AG08396 (cell line): ENCODE data around the gene ANKRD63.

Source experiments
- DNase-seq: peaks from one replicate; pipeline ENCODE4 v3.0.0; 2012; ENCODE audit warnings: low spot score, mixed read lengths

The ANKRD63 gene

DNA sequence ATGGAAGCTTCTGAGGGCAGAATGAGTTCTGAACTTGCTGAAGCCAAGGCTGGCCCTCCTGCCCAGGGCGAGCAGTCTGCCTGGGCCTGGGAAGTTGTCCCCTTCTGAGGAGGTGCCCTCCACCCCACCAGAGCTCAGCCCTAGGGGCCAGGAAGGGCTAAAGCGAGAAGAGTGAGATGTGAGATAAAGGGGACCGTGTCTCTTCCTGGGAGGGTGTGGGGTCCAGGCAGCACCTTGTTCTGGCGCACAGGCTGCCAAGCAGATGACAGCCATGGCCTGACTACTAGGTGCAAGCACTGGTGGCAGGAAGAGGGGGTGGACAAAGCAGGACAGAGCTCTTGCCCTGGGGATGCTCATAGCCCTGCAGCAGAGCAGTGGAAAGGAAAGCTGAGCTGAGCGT is 40.3 kb downstream of the ANKRD63 start:
- DNase-seq: no peak

DNA sequence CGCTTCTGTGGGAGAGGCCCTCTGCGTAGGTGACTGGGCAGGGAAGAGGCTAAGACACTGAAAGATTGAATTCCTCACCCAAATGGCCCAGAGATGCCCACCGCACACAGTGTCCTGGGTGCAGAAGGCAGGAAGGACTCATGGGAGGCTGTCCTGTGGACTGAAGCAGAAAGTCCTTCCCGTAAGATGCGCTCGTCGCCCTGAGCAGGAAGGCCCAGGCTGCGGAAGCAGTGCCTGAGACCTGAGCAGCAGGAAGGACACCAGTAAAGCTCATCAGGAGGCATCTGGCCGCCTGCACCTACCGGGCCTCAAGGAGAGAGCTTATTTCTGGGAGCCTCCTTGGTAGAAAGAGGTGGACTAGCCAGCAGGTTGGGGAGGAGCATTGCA is 40.7 kb downstream of the ANKRD63 start:
- no peak for DNase-seq

DNA sequence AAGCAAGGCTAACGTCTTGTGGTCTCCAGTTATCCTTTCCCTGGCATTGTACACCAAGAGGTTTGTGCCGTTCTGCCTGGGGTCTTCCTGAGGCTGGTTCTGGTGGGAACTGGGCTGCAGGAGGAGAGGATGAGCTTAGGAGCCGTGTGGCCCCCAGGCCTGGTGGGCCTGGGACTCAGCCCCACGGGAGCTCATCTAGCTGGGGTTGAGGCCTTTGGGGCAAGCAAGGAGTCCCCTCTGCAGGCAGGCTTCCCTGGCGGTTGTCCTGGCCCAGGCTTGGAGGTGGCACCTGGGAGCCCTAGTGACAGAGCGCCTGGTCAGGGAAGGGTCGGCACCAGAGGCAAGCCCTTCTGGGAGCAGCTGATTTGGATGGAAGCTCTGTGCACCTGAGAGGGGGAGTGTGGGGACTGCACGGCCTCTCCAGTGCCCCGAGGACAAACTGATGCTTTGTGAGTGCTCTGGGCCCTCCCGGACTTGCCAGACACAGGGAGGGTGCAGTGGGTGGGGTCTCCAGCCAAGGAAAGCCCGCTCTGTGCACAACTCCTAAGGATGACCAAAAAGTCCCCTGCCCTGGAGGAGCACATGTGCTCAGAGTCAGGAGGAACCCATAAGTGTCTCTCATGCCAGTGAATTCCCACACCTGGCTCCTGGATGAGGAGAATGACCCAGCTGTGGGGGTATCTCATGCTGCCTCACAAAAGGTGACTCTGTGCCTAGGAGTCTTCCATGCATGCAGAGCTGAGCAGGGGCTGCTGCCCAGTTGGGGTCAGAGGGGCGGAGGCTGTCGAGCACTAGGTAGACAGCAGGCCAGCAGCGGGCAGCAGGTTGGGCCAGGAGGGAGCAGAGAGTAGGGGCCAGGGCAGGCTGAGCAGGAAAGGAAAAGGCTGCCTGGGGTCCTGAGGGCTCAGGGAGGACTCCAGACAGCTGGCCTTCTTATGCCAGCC is 41.3 kb downstream of the ANKRD63 start:
- no peak for DNase-seq

DNA sequence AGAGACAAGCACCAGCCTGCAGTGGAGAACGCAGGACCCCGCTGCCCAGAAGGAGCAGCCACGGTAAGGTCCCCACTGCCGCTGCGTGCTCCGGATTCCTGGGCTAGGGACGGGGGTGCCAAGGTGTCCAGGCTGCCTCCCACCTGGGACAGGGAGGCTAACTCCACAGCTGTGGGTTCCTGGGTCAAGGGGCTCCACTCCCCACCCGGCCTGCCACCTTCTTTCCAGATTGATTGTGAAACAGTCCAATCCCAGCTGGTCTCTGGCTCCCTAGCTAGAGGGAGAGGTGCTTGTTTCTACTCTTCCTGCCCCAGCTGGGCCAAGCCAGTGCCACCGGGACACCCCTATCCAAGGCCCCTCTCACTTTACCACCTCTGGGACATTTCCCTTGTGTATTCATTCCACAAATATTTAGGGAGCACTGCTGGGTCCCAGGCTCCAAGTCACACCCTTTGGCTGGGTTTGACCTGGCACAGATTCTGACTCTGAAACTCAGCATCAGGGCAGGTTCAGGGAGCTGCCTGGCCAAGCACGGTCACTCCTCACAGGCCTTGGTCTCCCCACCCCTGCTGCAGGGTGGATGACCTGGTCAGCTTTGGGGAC is 42.1 kb downstream of the ANKRD63 start:
- DNase-seq: no peak

DNA sequence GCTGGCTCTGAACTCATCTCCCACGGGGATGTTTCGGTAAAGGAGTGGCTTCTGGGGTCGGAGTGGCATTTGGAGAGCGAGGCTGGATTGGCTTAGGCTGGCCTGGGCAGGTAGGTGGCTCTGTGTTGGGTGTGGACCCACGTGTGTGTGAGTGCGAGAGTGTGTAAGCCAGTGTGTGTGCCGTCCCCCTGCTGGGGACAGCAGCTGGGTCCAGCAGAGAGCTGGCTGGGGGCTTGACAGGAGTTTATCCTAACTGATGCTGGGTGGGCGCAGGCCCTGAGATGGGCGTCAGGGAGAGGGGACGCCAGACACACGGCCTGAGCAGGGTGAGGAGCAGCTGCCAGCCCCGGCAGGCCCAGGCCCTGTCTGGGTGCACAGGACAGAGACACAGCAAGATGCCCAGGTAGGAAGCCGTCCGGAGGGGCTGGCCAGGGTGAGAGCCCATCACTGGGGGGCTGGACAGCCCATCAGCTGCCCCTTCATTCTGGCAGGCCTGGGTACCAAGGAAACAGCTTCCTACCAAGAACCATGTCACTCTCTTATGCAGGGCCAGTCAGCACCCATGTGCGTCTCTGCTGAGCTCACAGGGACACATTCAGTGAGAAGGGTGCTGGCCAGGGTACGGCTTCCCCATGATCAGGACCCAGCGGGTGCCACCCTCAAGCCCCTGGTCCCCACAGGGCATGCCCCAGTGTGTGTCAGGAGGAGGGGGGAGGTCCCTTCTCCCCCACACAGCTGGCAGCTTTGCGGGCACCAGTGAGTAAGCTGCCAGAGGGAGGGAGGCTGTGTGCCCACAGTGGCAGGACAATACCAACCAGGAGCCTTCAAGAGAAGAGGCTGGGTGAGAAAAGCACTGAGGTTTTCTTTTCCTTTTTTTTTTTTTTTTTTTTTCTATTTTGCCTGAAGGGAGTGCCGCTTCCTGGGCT is 42.9 kb downstream of the ANKRD63 start:
- no peak for DNase-seq

DNA sequence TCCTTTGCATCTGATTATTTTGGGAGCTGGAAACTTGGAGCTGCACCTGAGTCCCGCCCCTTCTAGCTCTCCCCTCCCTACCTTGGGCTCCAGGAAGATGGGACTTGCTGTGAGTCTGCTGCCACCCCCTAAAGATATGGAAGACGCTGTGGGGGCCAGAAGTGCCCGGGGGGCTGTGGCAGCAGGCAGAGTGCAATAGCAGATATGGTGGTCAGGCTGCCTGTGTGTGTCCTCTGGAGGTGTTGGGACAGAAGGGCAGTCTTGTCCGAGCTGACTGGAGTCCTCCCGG is 43.5 kb downstream of the ANKRD63 start:
- no peak for DNase-seq

DNA sequence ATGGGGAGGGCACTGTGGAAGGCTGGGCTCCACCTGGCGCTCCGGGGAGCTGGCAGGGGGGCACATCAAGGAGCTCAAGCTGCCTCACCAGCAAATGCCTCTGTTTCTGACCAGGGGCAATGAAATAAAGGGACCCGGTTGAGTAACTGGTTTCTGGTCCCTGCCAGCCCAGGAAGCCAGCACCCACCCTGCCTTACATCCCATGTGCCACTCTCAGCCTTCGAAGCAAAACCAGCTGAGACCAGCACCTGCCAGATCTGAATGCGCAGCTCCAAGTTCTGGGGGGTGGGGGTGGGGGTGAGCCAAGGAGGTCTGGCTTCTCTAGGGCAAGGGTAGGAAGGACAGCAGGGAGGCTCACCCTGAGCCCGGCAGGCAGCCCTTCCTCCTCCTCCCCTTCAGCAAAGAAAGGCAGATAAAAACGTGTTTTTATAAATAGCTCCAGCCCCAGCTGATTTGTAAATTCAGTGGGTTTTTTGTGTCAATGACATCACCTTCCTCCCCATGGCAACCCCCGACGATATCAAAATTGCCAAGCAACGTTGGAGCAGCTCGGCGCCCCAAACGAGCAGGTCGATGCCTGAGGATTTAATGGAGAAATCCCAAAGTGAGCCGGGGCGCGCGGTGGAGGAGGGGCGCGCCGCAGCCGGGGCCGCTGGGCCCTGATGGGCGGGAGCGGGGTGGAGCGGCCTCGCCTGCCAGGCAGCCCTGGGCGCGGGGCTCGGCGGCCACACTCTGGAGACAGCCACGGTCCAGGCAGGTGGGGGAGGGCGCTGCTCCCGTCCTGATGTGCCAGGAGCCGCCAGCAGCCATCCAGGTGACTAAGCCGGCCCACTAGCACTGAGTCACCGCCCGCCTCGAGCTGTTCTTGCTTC is 44.1 kb downstream of the ANKRD63 start, which contains the start of gene PAK6:
TSS of gene PAK6 (plus strand) at position 532 of the 872 bp plus-strand sequence. CDS start 25,723 bp downstream, outside the sequence.
- peak; percentile 85 for DNase-seq

DNA sequence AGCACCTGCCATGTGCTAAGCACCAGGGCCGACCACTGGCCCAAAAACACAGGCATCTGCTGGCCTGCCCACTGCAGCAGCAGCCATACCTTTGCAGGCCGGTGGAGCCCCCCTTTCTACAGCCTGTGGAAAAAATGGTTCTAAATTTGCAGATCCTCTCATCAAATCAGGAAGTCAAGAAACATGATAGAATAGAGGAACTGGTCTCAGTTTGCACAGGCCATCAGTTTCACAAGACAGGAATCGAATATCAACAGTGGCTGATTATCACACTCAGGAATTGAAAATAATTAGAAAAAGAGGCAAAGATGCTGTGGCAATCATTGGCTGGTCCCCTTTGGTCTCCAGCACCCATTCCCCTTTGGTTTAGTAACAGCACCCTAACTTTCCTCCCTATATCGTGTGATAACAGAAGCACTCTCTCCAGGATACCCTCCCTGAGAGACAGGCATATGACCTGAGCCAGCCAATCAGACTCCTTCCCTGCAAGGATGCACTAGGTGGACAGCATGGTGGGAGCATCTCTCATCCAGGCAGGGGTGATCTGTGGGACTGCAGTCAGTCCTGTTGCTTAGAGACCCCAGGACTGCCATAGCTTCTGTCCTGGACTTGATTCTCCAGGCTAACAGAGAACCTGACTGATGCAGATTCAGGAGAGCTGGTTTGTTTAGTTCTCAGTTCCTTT is 47.5 kb downstream of the ANKRD63 start:
- no peak for DNase-seq

DNA sequence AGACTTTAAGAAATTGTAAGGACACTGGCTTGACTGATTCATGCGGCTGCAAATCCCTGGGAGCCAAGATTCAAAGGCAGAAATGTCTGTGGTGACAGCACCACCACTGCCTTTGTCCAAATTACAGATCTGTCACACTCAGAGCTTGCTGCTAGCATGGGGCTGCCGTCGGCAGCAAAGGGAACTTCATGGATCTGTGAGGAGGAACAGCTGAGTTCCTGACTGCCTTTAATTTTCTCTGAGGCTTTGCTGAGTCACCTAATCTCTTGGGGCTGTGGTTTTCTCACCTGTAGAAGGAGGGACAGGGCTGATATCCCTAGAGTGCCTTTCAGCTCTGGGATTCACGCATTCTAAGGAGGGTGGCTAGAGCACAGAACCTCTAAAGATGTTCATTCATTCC is 48.1 kb downstream of the ANKRD63 start:
- DNase-seq: no peak

DNA sequence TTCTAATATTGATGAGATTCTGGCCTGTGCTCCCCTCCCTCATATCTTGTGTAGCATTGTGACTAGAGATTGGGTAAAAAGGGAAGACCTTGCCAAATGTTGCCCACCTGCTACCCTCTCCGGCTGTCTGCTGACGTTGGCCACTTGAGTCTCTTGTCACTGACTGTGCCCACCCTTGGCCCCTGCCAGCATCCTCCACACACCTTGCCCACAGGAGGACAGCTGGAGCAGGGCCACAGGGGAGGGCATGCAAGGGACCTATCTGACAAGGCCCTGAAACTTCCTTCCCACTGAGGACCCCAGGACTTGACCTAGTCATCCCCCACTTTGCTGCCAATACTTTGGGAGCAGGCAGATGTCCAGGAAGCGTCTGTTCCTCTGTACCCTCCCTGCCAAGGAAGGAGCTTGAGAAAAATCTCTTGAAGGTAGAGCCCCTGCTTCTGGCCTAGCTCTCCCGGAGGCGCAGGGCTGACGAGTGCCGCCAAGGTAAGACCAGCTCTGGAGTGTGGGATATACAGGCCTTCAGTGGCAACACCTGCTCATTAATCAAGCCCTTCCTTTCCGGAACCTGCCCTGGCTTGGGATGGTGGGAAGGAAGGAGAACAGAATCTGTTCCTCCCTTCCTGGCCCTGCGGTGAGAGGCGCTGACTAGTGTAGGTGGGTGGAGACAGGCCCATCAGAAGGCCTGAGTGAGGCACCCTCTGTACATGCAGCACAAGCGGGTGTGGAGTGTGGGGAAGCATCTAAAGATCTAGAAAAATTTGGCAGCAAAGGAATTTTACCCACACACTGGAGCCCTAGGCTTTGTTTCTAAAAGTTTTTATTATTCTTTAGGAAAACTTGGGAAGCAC is 48.9 kb downstream of the ANKRD63 start:
- no peak for DNase-seq

DNA sequence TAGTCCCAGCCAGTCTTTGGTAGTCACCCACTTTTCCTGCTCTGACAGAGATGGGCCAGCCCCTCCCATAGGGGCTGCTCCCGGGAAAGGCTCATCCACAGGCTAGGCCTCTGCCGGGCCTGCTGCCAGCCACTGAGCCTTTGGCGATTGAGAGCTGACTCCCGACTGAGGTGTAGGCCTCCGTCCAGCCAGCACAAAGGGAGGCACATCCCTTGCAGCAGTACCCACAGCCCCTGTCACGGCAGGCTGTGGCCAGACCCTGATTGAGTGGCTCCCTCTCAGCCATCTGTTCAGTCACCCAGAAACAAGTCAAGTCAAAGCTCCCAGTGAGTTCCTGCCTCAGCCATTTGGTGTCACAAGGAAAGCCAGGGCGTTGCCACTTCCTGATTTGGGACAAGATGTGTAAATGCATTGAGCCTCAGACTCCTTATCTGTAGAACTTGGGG is 50.2 kb downstream of the ANKRD63 start:
- DNase-seq: peak; percentile 29
